Measurements from ENCODE around the gene NARS2.
"Not testable (repeated sequence)": the region's sequence is repeated elsewhere in the genome, so short reads cannot be mapped to it uniquely, and the experiment has no call there.

The NARS2 gene

DNA sequence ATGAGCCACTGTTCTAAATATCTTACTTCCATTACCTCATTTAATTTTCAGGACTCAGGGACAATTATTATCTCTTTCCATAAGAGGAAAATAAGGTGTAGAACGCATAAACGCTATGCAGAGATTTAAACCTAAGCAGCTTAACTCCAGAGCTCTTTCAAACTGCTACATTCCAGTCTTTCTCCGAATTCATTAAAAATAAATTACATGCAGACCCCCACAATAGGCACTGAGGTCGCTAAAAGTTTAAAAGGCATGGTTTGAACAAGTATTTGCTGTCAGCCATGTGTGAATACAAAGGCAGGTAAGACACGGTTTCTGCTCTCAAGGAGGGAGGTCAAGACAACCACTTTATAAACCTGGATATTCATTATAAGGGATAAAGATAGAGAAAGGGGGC is 983 bp downstream of the NARS2 start:
- DNase-seq = no peak

DNA sequence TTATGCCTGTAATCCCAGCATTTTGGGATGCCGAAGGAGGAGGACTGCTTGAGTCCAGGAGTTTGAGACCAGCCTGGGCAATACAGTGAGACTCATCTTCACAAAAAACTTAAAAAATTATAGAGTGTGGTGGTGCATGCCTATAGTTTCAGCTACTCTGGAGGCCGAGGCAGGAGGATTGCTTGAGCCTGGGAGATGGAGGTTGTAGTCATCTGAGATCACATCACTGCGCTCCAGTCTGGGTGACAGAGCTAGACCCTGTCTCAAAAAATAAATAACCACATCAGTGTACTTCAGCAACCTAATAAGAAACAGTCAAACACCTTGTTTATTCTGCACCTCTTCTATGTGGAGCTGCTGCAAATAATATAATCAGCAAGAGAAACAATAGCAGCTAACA is 1.4 kb downstream of the NARS2 start:
- DNase-seq = no peak

DNA sequence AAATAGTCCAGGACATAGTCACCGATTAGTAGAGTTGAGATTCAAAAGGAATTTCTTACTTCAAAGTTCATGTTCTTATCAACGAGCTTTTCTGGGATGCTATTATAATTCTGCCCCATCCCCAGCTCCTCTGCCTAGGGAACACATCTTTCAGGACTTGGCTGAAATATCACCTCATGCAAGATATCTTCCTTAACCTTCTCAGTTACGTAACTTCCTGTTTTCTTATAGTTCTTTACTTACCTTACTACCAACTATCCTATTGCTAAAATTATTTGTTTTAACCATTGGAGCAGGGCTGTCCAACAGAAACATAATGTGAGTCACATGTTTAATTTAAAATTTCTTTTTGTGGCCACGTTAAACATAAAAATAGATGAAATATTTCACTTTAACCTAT is 2.3 kb downstream of the NARS2 start:
- no peak for DNase-seq

DNA sequence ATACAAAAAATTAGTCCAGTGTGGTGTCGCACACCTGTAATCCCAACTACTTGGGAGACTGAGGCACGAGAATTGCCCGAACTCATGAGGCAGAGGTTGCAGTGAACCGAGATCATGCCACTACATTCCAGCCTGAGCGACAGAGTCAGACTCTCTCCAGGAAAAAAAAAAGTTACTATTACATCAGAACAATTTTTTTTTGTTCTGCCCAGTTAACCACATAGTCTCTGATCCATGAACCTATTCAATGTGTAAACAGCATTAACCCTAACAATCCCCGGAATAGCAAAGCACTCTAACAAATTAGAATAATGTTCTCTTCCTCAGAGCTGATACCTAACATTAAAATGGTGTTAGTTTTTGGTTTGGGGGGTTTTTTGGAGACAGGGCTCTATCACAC is 4.6 kb downstream of the NARS2 start:
- no peak for DNase-seq

DNA sequence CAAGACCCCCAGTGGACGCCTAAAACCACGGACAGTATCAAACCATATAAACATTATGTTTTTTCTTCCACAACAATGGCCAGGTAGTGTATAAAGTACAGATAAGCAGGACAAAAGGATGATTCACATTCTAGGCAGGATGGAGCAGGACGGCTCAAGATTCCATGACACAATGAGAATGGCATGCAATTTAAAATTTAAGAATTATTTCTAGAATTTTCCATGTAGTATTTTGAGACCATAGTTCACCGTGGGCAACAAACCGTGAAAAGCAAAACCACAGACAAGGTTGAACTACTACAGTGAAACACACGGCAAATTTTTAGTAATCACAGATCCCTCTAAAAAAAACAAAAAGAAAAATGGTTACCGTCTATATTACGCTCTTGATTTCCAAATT is 7.5 kb downstream of the NARS2 start:
- DNase-seq = no peak

DNA sequence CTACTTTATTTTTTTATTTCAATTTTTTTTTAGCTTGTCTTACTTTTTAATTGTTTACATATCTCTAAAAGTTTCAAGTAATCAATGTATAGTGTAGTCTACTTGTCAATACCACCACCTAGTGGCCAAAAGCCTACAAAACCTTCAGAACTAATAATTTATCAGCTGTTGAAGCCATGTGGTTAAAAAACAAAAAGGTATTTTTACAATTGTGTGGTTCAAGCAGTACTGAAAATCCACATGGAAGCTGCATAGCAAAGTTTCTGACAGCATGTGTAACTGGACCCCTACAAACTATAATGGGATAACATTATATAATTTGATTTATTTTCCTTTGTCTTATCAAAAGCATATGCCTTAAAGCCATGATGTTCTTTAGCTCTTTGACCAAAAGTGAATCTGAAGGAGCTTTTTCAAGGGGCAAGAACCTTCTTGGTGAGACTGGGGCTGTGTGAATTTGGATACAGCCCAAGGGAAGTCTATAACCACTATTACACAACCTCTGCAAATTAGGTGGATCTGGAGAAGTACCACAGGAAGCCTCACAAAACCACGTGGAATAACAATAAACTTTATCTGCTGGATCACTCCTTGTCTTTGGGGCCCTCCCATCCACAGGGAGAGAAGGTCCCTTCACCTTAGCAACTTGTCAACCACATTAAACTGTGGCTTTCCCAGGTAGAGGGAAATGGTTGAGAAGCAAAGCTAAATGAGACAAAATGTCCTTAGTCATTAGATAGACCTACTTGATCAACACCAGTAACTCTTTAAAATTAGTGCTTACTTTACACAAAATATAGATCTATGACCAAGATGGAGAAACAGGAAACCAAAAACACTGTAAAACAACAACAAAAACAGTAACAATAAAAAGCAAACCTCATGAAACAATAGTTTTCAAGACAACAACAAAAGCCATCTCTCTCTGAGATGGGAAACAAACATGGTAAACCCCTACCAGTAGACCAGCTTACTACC is 9.9 kb downstream of the NARS2 start:
- peak; percentile 45 for DNase-seq

DNA sequence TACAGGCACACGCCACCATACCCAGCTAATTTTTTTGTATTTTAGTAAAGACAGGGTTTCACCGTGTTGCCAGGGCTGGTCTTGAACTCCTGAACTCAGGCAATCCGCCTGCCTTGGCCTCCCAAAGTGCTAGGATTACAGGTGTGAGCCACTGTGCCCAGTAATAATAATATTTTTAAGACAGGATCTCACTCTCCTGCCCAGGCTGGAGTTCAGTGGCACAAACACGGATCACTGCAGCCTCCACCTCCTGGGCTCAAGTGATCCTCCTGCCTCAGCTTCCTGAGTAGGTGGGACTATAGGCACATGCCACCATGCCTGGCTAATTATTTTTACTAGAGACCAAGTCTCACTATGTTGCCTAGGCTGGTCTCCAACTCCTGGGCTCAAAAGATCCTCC is 10.6 kb downstream of the NARS2 start:
- DNase-seq = not testable (repeated sequence)

DNA sequence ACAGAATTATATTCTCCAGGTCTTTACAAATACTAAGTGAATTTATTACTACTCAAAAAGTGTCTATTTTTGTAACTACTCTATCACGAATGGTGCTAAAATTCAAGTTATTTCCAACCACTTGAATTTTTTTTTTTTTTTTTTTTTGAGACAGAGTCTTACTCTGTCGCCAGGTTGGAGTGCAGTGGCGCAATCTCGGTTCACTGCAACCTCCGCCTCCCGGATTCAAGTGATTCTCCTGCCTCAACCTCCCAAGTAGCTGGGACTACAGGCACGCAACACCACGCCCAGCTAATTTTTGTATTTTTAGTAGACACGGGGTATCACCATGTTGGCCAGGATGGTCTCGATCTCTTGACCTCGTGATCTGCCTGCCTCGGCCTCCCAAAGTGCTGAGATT is 11.6 kb downstream of the NARS2 start:
- not testable (repeated sequence) for DNase-seq

DNA sequence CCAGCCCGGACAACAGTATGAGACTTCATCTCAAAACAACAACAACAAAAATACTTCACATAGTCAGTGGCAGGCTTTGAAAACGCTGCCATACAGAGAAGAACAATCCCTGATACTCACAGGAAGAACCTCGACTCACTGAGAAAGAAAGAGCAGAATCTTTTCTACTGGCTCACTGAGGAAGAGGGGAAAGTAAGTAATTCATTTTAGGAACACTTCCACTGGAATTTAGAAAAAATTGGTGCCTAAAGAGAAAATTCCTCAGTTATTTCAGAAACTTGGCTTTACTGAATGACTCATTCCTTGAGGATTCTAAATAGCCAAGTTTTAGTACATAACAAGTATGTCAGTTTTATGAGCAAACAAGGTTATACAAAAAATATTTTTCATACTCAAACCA is 12.3 kb downstream of the NARS2 start:
- DNase-seq = no peak

DNA sequence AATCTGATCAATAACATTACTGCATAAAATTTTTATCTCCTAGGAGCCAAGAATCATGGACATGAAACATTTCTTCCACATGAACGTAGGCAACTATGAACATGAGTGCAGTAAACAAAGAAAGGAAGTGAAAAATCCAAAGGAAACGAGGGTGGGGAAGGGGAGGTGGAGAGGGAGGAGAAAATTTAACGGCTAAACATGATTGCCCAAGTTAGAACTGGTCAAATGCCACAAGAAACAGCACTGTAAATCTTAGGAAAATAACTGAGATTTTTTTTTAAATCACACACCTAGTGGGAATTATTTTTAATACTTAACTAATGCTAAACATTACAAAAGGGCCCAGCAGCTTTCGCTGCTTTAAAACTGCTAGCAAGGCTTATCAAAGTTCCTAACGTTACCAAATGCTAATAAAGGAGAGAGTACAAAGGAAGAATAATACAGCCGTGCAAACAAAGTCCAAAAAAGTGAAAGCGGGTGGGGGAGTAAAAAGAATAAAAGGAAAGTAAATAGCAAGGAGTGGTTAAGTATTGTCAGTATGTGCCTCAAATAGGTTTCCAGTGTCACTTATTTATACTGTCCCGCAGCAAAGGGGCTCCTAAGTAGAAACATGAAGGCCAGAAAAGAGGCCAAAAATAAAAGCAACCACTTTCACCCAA is 13.7 kb downstream of the NARS2 start:
- no peak for DNase-seq

DNA sequence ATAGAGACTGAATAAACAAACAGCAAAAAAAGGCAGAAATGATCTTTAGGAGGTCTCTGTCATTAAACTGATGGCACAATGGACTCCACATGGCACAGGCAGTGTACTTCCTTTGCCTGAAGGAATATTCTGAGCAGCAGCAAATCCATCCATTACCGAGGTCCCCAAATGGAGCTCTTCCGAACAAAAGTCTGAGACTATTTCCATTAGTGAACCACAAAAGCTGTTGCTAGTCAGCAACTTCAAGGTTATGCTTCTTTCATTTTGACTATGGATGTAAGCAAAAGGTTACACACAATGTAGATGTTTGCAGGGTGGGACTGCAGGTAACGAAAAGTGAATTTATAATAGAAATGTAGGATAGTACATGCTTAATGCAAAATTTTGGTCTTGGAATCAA is 14.5 kb downstream of the NARS2 start:
- no peak for DNase-seq

DNA sequence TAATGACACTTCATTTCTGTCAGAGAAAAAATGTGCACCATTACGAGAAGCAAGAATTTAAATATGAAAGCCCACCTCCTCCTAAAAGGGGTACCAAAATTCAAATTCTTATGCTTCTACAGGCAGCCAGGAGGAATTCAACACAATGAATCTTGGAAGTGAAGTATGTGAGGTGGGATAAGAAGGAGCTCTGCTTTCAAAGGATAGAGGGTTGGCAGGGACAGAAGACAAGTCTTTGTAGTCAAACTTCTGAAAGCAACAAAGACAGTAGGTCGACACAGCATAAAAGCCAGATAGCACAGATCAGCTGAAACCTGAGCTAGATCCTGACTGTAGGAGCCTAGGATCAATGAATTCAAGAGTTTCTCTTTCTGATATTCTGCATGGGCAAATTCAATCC is 17.4 kb downstream of the NARS2 start:
- no peak for DNase-seq

DNA sequence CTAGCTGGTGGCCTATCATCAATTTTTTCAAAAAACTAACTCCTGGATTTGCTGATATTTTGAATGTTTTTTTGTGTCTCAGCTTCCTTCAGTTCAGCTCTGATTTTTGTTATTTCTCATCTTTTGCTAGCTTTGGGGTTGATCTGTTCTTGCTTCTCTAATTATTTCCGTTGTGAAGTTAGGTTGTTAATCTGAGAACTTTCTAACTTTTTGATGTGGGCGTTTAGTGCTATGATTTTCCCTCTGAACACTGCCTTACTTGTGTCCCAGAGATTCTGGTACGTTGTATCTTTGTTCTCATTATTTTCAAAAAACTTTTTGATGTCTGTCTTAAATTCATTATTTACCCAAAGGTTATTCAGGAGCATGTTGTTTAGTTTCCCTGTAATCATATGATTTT is 19.1 kb downstream of the NARS2 start:
- no peak for DNase-seq

DNA sequence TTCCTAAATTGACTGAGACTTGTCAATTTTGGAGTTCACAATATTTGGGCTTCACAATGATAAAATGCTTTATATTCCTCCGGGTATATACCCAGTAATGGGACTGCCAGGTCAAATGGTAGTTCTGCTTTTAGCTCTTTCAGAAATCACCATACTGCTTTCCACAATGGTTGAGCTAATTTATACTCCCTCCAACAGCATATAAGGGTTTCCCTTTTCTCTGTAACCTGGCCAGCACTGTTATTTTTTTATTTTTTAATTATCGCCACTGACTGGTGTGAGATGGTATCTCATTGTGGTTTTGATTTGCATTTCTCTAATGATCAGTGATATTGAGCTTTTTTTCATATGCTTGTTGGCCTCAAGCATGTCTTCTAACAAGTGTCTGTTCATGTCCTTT is 21.8 kb downstream of the NARS2 start:
- no peak for DNase-seq

DNA sequence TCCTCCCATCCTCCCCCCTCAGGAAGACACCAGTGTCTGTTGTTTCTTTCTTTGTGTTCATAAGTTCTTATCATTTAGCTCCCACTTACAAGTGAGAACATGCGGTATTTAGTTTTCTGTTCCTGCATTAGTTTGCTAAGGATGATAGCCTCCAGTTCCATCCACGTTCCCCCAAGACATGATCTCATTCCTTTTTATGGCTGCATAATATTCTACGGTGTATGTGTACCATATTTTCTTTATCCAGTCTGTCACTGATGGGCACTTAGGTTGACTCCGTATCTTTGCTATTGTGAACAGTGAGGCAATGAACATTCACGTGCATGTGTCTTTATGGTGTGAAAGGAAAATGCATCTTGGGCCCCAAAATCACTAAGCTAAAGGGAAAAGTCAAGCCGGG is 22.5 kb downstream of the NARS2 start:
- DNase-seq = not testable (repeated sequence)

DNA sequence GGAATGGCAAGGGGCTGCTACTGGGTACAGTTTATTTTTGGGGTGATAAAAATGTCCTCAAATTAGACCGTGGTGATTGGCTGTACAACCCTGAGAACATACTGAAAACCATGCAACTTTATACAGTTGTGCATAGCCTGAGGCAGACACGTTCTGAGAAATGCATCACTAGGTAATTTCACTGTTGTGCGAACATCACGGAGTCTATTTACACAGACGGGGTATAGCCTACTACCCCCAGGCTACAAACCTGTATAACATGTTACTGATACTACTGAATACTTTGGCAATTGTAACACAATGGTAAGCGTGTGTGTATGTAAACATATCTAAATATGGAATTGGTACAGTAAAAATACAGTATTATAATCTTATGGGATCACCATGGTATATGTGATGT is 23.6 kb downstream of the NARS2 start:
- no peak for DNase-seq

DNA sequence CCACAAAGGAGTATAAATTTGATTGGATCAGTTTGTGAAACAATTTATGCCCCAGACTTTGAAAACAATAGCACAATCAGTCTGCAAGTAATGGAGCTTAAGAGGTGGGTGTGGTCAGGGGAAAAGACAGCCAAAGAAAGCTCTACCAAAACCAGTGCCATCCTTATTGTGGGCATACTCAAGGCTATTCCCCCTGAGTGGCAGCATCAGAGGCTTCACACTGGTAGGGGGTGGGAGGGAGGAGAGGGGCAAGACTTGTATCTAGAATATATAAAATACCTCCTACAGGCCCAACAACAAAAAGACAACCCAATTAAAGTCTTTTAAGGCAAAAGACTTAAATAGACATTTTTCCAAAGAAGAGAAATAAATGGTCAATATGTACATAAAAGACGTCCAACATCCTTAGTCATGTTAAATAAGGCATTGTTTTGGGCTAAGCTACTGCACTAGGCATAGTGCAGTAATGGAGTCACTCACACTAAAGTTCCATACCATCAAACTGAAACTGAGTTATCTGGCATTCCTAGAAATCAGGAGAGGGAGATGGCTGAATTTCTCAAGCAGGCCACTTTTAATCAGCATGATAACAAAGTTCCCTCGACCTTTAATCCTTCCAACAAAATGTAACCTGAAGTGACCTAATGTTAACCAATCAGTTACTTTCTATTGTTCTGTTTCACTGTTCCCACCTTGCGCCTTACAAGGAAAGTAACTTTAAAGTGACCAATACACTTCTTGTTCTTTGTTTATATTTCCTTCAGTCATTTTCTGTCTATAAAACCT is 24.8 kb downstream of the NARS2 start:
- DNase-seq = no peak

DNA sequence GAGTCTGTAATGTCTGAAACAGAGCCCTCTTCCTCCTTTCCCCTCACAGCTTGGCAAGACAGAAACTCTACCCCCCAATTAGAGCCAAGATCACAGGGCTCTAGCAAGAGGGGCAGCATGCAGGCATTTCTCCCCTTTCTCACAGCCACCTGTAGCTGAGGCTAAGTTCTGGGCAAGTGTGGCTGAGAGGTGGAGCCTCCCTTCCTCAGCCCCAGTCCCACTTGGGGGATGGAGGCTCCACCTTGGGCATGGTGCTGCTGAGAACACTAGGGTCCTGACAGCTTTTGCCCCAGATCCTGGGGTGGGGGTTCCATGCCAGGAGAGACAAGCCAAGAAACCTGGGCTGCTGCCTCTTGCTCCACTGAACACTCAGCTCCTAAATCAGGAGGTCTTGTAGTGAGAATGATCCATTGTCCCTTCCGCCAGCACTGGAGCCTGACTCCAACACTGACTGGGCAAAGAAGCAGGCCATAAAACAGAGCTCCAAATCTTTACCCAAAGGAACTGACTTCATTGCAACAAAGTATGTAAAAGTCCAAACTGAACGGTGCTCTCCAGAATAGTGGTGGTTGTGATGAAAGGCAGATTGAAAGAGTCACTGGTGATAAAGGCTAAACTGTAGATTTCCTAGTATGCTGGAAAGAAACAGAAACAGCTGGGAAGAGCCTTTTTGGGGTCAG is 25.6 kb downstream of the NARS2 start:
- no peak for DNase-seq

DNA sequence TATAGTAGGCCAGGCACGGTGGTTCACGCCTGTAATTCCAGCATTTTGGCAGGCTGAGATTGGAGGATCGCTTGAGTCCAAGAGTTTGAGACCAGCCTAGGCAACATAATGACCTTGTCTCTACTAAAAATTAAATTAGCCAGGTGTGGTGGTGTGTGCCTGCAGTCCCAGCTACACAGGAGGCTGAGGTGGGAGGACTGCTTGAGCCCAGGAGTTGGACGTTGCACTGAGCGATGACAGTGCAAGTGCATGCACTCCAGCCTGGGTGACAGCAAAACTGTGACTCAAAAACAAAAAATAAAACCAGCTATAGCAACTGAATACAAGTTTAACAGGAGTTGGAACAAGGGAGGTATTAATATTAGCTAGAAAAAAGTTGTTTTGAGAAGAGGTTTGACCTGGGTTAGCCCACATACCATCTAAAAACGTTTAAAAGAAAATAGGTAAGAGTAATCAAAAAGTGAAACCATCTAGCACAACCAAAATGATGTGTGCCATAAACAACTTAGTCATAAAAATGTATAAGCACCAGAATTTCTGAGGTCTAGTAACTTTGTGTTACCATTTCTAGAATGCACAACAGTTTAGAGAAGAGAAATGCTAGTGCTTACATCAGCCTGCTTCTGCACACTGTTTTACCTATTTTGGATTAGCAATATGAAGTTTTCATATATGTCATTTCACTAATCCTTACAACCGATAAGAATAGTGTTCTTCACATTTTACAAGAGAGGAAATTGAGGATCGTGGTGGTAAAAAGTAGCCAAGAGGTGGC is 26.5 kb downstream of the NARS2 start:
- no peak for DNase-seq

DNA sequence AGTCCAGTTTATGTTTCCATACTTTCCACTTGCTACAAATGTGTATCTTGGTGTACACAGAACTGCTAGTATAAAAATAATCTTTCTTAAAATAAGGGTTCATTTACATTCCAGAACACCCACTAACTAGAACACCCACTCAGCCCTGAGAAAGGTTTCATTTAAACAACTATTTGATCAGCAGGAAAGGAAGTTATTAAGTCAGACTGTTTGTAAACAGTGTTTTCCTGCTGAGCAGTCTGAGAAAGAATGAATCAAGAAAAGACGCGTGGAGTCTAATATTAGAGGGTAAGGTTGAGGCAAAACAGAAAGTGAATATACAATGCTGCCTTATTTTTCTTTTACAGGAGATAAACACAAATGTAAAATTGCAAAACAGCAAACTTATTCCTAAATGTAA is 32.7 kb downstream of the NARS2 start:
- no peak for DNase-seq

DNA sequence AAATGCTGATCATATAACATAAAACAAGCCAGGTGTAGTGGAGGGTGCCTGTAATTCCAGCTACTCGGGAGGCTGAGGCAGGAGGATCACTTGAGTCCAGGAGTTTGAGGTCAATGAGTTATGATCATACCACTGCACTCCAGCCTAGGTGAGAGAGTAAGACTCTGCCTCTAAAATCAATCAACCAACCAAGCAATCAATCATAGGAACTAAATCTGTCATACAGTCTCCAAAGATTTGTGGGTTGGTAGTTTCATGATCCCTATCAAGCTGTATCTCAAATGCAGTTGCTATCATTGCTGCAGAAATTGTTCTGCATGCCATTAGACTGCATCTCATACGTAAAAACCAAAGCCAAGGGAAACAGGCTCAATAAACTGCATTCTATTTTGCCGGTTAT is 33.1 kb downstream of the NARS2 start:
- DNase-seq = no peak

DNA sequence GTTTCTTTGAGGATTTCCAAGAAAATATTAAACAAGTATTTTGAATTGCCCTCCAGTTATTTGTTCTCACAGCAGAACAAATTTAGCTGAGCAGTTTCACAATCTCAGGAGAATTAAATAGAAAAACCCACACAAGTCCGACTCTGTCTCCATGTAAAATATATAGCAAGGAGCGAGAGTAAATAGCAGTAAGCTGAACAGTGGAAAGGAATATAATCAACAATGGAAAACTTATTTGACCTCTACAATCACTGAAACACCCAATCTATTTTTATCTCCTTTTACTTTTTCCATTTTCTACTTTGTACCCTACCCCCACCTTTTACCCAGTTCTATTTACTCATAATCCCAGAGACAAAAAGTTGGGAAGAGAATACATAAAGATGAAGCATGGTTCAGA is 34.4 kb downstream of the NARS2 start:
- no peak for DNase-seq
